Ureter (tissue), 1 donor: ENCODE measurements around the gene S100A7. TPM values are rescaled to one million over a fixed set of nuclear protein-coding genes. Genes with fewer than 3 reads are reported as not detected.

Experiments
- DNase-seq: peaks from one replicate; pipeline ENCODE4 v3.0.0-alpha.2; 2020; ENCODE audit warnings: low spot score
- total RNA-seq: library from RNA; stranded (reverse); gene quantifications from one replicate; pipeline ENCODE4 v1.2.4, GENCODE V29; 2023
- donor health status: DM: yes; HTN: yes; CAD: no.

Gene S100A7
- not detected for total RNA-seq

- no peak for DNase-seq
These were observed at the start of gene S100A7 for GRCh38 chr1:153460551-153460950. S100A7 (minus strand) TSS chr1:153460651; CDS start chr1:153459013, 1,638 bp downstream.

GRCh38 chr1:153509729-153510354, 49.4 kb upstream of the S100A7 start:
- no peak for DNase-seq

- DNase-seq, result no peak
These were observed 48.6 kb upstream of the S100A7 start for GRCh38 chr1:153509036-153509435.

- no peak for DNase-seq
These were observed 47.6 kb upstream of the S100A7 start for GRCh38 chr1:153507926-153508583.

GRCh38 chr1:153506831-153507413, 46.5 kb upstream of the S100A7 start:
- peak; percentile 86 for DNase-seq

DNA sequence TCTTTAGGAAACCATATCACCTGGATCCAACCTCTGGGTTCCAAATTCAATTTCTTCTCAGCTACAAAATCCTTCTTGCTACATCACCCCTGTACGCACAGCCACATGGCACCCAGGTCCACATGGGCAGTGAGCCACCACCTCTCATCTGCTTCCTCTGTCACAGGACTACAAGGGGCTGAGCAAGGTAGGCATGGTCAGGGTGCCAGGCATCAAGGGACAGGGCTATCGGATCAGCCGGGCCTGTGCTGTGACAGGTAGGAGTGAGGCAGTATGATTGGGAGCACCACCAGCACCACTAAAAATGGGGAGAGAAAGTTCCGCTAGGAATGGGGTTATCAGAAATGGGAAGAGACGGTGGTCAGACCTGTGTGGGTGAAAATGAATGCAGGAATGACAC, 45.9 kb upstream of the S100A7 start:
- no peak for DNase-seq

- no peak for DNase-seq
These were observed 45.1 kb upstream of the S100A7 start for GRCh38 chr1:153505576-153505975.

DNA sequence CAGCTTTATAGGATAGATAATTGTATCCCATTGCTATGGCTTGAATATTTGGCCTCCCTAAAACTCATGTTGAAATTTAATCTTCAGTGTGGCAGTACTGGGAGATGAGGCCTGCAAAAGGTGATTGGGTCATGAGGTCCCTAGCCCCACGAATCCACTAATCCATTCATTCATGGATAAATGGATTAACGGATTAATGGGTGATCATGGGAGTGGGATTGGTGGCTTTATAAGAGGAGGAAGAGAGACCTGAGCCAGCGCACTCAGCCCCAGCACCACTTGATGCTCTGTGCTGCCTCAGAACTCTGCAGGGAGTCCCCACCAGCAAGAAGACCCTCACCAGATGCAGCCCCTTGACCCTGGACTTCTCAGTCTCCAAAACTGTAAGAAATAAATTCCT, 43.3 kb upstream of the S100A7 start:
- no peak for DNase-seq

GRCh38 chr1:153498746-153499145, 38.3 kb upstream of the S100A7 start:
- DNase-seq, result no peak

DNA sequence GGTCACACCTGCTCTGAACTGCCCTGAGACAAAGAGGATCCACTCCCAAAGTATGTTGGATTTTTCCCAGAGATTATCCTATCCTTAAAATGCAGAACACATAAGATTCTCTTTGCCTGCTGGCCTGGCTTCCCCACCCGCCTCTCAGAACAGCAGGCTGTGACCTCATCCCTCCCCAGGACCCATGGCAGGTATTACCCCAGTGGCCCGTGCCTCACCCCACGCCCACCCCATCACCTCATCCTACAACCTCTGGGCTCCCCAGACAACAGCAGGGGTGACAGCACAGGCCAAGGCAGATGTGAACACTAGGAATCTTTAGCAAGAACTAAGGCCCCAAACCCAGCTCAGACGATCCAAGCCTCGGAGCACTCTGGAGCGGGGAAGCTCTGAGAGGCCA, 35.1 kb upstream of the S100A7 start:
- DNase-seq, result no peak

DNA sequence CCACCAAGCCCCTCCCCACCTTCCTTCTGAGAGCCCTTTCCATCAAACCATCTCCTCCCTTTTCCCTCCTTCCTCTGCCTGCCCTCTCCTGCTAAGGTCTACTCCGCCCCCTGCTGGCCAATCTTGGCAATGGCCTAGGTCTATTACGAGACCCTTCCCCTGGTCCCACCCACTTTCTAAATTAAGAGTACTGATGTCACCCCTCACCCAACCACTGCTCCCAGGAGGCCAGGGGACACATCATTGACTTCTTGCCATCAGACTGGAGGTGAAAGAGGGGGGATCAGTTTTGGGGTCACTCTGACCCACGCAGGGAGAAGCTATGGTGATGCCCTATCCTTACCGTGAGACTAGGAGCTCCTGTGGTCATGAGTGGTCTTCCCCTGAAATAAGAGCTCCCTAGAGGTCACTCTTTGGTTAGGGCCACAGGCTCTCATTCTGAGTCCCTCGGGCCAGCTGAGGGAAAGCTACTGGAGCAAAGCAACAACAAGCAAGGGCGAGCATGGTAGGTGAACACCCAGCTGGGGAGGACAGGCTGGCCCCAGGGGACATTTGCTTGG, 34.6 kb upstream of the S100A7 start:
- DNase-seq, result peak; percentile 74

DNA sequence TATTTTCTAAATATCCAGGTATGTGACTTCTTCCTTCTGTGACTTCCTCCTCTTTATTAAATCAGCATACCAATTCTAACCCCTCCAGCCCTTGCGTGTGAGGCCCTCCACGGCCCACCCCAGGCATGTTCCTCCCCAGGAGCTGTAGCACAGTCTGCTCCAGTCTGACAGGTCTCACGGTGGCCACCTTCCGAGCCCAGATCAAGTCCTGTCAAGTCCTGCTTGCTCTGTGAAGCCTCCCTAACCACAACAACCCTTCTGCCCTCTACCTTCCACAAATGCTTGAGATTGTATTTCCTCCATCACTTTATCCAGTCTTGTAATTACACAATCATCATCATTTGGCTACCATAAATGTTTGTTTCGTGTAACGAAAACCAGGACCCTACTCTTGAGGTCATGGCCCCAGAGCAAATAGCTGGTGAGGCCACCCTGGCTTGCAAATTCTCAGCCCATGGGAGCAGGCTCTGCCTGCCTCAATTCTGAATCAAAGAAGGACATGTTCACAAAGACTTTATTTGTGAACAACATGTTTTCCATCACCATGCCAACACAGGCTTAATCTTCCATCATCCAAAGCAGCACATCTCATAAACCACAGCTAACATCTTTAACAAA, 33.0 kb upstream of the S100A7 start:
- DNase-seq, result peak; percentile 73

DNA sequence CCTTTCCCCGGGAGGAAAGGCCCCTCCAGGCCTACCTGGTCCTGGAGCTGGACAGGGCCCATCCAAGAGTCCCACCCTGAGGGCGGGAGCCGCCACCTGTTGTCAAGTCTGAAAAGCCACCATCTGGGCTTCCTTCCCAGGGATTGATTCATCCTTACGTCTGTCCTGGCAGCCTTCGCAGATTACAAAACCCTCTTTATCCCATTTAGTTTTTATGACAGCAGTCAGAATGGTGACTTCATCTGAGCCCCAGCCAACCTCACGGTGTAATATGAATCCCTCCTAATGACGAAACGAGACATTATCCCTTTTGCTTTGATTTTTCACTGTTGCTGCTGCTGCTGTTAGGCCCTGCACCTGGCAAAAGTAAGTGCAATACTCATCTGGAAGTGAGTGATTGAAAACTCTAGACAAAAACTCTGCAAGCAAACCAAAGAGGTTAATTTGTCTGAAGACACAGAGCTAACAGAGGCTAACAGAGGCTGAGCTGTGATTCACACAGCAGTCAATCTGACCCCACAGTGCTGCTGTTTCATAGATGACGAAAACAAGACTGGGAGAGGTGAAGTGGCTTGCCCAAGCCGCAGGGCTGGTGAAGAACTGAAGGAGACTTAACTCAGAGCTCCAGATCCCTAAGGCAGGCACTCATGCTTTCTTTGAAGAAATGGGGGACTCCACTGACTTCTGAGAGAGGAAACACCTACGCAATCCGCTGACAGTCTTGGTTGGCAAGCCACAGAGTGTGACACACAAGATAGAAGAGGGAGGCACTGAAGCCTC, 30.0 kb upstream of the S100A7 start:
- peak; percentile 81 for DNase-seq

GRCh38 chr1:153488731-153489130, 28.3 kb upstream of the S100A7 start:
- no peak for DNase-seq

DNA sequence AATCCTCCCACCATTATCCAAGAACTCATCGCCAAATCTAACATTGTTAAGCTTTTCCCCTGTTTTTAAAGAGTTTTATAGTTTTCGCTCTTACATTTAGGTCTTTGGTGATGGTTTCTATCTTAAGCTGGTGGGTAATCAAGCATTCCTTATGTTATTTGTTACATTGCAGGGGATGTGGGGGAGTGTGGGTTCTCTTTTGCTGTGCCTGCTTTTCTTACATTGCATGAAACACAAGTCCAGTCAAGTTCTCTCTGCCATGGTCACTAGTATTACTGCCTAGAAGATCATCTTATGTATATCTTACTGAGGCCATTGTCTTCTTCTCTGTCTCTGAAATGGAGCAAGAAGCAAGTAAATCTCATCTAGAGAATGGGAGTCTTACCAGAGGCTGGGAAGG, 27.3 kb upstream of the S100A7 start:
- no peak for DNase-seq

DNA sequence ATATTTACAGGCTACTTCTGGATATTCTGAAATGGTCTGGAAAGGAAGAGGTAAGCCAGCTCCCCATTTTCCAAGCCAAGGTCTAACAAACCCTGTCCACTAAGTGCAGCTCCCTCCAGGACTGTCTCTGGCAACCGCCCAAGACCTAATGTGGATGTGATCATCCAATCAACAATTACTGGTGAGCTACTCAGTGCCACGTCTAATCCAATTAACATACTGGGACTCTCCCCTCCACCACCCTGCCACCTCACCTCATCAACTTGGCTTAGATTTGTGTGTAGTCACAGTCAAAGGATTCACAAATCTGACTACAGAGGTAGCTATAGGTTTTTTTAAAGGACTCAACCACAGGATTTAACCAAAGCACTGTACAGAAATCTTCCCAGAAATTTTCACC, 25.4 kb upstream of the S100A7 start:
- DNase-seq, result no peak

- no peak for DNase-seq
These were observed 23.3 kb upstream of the S100A7 start for GRCh38 chr1:153483776-153484175.

DNA sequence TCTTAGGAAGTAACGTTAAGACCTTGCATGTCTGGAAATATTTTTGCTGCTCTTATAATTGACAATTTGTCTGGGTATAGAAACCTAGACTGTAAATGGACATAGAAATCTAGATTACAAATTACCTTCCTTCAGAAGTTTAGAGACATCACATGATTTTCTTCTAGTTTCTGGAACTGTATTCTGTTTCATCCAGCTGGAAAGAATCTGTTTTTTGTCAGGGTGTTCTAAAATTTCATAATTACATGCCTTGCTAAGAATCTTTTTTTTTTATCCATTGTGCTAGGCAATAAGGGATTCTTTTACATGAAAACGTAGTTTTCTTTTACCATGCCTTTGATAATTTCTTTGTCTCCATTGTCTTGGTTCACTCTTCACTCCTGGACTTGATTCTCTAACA, 20.7 kb upstream of the S100A7 start:
- no peak for DNase-seq

DNA sequence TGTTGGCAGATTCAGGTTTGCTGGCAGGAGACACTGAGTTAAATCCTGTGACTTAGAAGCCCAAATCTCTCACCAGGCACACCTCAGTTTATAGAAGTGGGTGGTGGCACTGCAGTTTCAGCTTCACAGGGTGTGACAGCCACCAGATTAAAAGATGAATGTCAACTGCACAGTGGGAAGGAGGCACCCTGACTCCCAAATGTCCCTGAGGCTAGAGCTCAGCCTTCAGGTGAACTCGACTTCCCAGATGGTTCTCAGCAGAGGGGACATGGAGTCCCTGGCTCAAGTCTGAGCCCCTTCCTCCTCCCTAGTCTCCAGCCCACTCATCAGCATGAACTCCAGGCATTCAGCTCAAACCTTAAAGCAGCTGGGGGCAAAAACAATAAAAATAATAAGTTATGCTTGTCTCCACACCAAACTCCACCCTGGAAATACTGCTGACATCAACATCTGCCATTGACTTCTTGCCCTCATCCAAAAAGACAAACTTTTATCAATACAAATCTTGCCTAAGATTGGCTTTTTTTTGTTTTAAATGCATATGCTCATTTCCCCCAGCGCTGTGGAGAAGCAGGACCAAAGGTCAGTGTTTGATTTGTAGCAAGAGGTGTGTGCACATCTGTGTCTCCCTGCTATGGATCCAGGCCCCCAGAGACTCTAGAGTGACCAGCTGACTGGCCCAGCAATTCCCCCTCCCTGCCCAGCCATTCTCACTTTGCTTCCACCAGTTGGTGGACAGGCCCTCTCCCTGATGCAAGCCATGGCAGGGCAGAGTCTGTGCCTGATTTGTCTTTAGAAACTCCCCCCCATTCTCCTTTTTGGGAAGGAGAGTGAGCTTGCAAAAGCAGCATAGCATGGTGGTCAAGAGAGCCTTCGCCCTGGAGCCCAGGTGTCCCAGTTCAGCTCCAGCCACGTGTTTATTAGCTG, 18.5 kb upstream of the S100A7 start:
- DNase-seq, result no peak

GRCh38 chr1:153478047-153478691, 17.7 kb upstream of the S100A7 start:
- no peak for DNase-seq
